C4-2B (cell line): ENCODE data around the gene DHRS12.
A peak's percentile ranks its signal among the peaks of the same experiment; 100 is the strongest.

Experiments used
- H3K27ac ChIP-seq: fragments of 450-650 bp; 2 replicates; pipeline ENCODE4 v1.5.1; 2017
- ZFX ChIP-seq: fragments of 450-650 bp; IDR thresholded peaks from 2 replicates; pipeline ENCODE4 v1.6.1; 2017
- TF ChIP-seq, protein P1 (sequence below): fragments of 450-650 bp; conservative IDR thresholded peaks from 2 replicates; pipeline ENCODE4 v1.5.1; 2017; ENCODE audit warnings: mild to moderate bottlenecking

The DHRS12 gene, protein sequence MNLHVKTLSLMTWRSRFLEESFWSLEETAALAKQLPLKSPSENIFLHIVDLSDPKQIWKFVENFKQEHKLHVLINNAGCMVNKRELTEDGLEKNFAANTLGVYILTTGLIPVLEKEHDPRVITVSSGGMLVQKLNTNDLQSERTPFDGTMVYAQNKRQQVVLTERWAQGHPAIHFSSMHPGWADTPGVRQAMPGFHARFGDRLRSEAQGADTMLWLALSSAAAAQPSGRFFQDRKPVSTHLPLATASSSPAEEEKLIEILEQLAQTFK

DNA sequence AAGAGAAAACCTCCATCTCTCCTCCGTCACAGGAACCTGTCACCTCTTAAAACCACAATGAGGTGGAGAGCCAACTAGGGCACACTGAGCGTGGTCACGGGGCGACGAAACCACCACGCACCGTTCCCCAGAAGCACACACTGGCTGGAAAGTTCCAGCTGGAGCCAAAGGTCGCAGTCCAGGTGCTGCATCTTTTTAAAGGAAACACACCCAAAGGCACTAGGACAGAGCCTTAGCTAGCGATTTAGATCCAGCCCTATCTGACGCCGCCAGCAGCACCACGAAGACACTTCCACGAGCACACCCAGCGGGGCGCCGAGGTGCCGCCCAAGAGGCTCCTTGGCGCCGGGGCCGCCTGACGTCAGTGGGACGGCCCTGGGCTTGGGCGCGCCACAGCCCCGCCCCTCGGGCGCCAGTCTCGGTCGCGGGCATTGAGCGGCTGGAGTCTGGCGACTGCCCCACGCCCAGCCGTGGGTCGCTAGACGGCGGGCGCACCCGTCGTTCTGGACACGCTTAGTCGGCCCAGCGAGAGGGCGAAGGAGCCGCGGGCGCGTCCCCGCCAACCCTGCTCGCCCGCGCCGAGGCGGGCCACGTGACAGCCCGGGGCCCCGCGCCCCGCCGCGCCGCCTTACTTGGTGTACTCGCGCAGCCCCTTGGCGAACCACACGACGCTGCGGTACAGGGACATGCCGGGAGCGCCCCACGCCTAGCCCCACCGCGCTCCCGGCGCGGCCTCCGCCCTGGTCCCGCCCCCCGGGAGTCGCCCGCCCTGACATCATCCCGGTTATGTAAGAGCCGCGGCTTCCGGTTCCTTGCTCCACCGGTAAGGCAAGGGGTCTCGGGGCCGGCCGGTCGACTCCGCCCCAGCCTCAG is at the start of gene DHRS12:
DHRS12 (minus strand) TSS at position 742 of the 873 bp plus-strand sequence. CDS start 4,504 bp downstream, outside the sequence.
- TF ChIP-seq, protein P1, sequence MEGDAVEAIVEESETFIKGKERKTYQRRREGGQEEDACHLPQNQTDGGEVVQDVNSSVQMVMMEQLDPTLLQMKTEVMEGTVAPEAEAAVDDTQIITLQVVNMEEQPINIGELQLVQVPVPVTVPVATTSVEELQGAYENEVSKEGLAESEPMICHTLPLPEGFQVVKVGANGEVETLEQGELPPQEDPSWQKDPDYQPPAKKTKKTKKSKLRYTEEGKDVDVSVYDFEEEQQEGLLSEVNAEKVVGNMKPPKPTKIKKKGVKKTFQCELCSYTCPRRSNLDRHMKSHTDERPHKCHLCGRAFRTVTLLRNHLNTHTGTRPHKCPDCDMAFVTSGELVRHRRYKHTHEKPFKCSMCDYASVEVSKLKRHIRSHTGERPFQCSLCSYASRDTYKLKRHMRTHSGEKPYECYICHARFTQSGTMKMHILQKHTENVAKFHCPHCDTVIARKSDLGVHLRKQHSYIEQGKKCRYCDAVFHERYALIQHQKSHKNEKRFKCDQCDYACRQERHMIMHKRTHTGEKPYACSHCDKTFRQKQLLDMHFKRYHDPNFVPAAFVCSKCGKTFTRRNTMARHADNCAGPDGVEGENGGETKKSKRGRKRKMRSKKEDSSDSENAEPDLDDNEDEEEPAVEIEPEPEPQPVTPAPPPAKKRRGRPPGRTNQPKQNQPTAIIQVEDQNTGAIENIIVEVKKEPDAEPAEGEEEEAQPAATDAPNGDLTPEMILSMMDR, result no peak
- H3K27ac ChIP-seq, result peak within 1 kb of the TSS; percentile 88

DNA sequence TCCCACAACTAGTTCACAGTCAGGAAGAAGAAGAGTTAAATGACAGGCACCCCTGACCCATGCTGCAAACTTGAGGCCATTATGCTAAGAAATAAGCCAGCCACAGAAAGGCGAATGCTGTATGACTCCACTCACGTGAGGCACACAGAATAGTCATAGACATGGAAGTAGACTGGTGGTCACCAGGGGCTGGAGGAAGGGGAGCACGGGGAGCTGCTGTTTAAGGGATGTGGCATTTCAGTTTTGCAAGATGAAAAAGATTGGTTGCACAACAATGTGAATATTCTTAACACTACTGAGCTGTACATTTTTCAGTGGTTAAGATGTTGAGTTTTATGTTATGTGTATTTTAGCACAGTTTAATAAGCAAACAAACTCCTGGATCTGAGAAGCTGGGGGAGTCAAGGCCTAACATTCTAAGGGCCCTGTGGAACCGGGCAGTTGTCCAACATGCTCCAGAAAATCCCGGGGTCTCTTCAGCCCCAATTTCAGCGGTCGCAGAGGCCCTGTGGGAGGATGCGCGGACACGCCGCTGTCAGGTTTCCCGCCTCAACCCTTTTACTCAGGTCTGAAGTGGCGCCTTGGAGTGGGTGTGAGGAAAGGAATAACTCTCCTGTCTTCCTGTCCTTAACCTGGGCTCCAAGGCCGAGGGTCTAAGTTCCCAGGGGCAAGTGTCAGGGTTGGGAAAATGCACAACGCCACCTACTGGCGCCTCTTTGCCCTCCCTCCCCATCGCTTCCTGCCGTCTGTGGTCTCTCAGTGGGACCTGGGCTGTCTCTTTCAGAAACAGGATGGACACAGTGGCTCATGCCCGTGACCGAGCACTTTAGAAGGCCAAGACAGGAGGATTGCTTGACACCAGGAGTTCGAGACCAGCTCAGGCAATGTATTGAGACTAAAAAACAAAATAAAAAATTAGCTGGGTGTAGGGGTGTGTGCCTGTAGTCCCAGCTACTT is 45.5 kb upstream of the DHRS12 start:
- no peak overlapping the region for H3K27ac ChIP-seq
- TF ChIP-seq ZFX, result no peak
- TF ChIP-seq, protein P1, result peak; percentile 68

DNA sequence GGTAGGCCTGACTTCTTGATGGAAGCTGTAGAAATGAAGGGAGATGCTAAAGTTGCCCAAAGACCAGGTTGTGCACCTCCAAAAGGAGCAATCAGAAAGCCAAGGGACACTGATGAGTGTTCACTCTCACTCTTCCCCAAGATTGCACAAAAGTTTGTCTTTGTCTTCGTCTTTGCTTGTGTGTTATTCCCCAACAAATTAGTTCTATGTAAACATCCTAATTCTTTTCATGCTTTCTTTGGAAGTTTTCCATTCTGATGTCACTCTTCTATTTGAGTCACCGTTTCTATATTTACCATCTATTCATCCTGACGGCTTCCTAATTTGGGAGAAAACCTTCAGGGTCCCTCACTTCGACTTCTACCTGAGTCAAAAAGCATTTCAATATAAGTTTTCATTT is 44.7 kb upstream of the DHRS12 start:
- no peak for TF ChIP-seq ZFX
- TF ChIP-seq, protein P1, result no peak

DNA sequence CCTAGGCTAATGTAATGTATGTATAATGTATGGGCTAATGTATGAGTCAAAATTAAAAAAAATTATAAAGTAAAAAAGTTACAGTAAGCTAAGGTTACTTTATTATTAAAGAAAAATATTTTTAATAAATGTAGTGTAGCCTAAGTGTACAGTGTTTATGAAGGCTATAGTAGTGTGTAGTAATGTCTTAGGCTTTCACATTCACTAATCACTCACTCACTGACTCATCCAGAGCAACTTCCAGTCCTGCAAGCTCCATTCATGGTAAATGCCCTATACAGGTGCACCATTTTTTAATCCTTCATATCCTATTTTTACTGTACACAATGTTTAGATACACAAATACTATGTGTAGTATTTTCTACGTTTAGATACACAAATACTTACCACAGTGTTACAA is 42.8 kb upstream of the DHRS12 start:
- H3K27ac ChIP-seq, result no peak overlapping the region
- TF ChIP-seq ZFX, result no peak
- TF ChIP-seq, protein P1, result no peak

More for the DNA sequence above, 44.7 kb upstream of the DHRS12 start:
- no peak overlapping the region for H3K27ac ChIP-seq

DNA sequence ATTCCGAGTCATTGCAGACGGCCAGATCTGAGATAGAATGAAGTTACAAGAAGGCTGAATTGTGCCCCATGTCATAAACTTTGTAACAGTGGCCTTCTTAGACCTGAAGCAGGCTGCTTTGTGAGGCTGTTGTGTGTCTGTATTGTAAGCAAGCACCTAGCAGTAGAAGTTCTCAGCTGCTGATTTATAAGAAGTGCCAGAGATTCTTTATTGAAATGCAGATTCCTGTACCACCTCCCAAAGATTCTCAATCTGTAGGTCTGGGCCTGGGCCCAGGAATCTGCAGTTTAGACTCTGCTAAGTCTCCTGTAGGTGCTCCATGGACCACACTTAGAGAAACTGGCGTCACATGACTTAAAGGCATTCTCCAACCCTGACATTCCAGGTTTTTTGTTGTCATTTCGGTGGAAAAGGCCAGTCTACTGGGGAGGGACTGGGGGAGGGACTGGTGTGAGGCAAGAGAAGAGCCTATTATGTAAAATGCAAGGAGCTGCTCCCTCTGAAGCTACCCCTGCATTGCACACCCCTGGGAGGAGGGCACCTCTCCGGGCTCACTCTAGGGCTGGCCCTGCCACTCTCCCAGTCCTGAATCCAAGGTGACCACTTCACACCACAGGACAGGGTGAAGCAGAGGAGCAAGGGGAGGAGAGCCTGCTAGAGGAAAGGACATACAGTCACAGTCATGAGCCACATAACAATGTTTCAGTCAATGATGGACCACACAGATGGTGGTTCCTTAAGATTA is 41.8 kb upstream of the DHRS12 start:
- H3K27ac ChIP-seq, result no peak overlapping the region
- TF ChIP-seq, protein P1, result no peak
- TF ChIP-seq ZFX, result no peak

DNA sequence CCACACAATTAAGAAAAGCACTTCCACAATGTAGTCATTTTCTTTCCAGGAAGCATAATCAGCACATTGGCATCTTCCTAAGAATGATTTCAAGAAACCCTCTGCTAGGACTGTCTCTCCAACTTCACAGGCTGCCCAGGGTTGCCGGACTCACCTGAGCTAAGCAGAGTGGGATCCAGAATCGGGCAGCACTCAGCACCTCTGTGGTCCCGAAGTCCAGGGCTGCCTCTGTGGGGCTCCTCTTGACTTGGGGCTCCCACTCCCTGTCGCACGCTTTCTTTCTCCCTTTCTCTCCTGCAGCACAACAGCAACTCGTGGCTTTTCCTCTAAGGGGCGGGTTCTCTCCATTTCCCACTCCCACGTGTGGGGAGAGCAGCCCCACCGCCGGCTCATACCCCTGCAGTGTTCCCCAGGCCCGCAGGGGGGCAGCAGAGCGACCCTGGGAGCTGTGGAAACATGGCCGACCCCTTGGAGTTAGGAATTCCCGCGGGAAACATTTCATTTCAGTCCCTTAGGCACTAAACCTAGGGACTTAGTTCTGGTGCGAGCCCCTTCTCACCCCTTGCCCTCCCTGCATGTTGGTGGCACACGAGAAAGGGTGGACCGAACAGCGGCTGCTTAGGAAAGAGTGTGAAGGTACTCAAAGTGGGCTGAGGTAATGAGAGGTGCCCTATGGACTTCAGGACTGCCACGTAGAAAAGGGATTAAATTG is 41.1 kb upstream of the DHRS12 start, which contains the start of gene TMEM272:
TMEM272 (minus strand) TSS at position 316 of the 712 bp plus-strand sequence. CDS start 6,647 bp downstream, outside the sequence.
- no peak within 1 kb of the TSS for H3K27ac ChIP-seq
- TF ChIP-seq ZFX, result no peak
- TF ChIP-seq, protein P1, result peak; percentile 88
